ENCODE measurements around the gene ATP5F1E. TPM values are rescaled to one million over a fixed set of nuclear protein-coding genes. Genes with fewer than 3 reads are reported as not detected.

Gene ATP5F1E
- total RNA-seq, 1 donor from 2014 or later, result 33.8 TPM

GRCh38 chr20:59017493-59018231 is 14.5 kb downstream of the ATP5F1E start:
- no peaks in the 10 kb centered on the region for H3K27me3 ChIP-seq (ENCODE audit: control insufficient read depth, insufficient read depth, low read length)
- no peak for DNase-seq (ENCODE audit: low read depth)
- H3K4me3 ChIP-seq (ENCODE audit: low read depth, low read length), result no peak overlapping the region
- TF ChIP-seq CTCF (IDR thresholded peaks at IDR 0.05; ENCODE audit: insufficient read depth, low read length, poor library complexity, severe bottlenecking), result no peak
- H3K36me3 ChIP-seq (ENCODE audit: control insufficient read depth, insufficient read depth, low read length), result no peaks in the 10 kb centered on the region

- H3K4me3 ChIP-seq (ENCODE audit: low read depth, low read length), result no peak overlapping the region
- no peaks in the 10 kb centered on the region for H3K36me3 ChIP-seq (ENCODE audit: control insufficient read depth, insufficient read depth, low read length)
- no peak for TF ChIP-seq CTCF (IDR thresholded peaks at IDR 0.05; ENCODE audit: insufficient read depth, low read length, poor library complexity, severe bottlenecking)
- DNase-seq (ENCODE audit: low read depth), result no peak
- H3K27me3 ChIP-seq (ENCODE audit: control insufficient read depth, insufficient read depth, low read length), result no peaks in the 10 kb centered on the region
These were observed 15.2 kb downstream of the ATP5F1E start for GRCh38 chr20:59016795-59017492.

GRCh38 chr20:59015812-59016711 is 16.1 kb downstream of the ATP5F1E start:
- Histone ChIP-seq H3K4me3 (ENCODE audit: low read depth, low read length) (no peak overlapping the region), H3K36me3 (ENCODE audit: control insufficient read depth, insufficient read depth, low read length) (no peaks in the 10 kb centered on the region)
- DNase-seq (ENCODE audit: low read depth), result no peak

GRCh38 chr20:59015411-59015810 is 16.7 kb downstream of the ATP5F1E start:
- Histone ChIP-seq H3K27me3 (ENCODE audit: control insufficient read depth, insufficient read depth, low read length) (no peaks in the 10 kb centered on the region), H3K4me3 (ENCODE audit: low read depth, low read length) (no peak overlapping the region), H3K36me3 (ENCODE audit: control insufficient read depth, insufficient read depth, low read length) (no peaks in the 10 kb centered on the region)
- no peak for DNase-seq (ENCODE audit: low read depth)
- no peak for TF ChIP-seq CTCF (IDR thresholded peaks at IDR 0.05; ENCODE audit: insufficient read depth, low read length, poor library complexity, severe bottlenecking)

More at GRCh38 chr20:59015812-59016711, 16.1 kb downstream of the ATP5F1E start:
- H3K27me3 ChIP-seq (ENCODE audit: control insufficient read depth, insufficient read depth, low read length), result no peaks in the 10 kb centered on the region
- TF ChIP-seq CTCF (IDR thresholded peaks at IDR 0.05; ENCODE audit: insufficient read depth, low read length, poor library complexity, severe bottlenecking), result no peak

- no peaks in the 10 kb centered on the region for H3K36me3 ChIP-seq (ENCODE audit: control insufficient read depth, insufficient read depth, low read length)
- no peak for TF ChIP-seq CTCF (IDR thresholded peaks at IDR 0.05; ENCODE audit: insufficient read depth, low read length, poor library complexity, severe bottlenecking)
- H3K27me3 ChIP-seq (ENCODE audit: control insufficient read depth, insufficient read depth, low read length), result no peaks in the 10 kb centered on the region
- no peak for DNase-seq (ENCODE audit: low read depth)
- no peak overlapping the region for H3K4me3 ChIP-seq (ENCODE audit: low read depth, low read length)
These were observed 17.3 kb downstream of the ATP5F1E start for GRCh38 chr20:59014680-59015389.
